22Rv1 (cell line): ENCODE data around the gene CERCAM.

Experiments used
- ZFX ChIP-seq: fragments of 450-650 bp; IDR thresholded peaks from 2 replicates; pipeline ENCODE4 v1.6.1; 2017; ENCODE audit warnings: antibody characterized with exemption, borderline replicate concordance
- TF ChIP-seq, protein P1 (sequence below): fragments of 450-650 bp; IDR thresholded peaks from 2 replicates; pipeline ENCODE4 v1.5.1; 2017; ENCODE audit warnings: mild to moderate bottlenecking

DNA sequence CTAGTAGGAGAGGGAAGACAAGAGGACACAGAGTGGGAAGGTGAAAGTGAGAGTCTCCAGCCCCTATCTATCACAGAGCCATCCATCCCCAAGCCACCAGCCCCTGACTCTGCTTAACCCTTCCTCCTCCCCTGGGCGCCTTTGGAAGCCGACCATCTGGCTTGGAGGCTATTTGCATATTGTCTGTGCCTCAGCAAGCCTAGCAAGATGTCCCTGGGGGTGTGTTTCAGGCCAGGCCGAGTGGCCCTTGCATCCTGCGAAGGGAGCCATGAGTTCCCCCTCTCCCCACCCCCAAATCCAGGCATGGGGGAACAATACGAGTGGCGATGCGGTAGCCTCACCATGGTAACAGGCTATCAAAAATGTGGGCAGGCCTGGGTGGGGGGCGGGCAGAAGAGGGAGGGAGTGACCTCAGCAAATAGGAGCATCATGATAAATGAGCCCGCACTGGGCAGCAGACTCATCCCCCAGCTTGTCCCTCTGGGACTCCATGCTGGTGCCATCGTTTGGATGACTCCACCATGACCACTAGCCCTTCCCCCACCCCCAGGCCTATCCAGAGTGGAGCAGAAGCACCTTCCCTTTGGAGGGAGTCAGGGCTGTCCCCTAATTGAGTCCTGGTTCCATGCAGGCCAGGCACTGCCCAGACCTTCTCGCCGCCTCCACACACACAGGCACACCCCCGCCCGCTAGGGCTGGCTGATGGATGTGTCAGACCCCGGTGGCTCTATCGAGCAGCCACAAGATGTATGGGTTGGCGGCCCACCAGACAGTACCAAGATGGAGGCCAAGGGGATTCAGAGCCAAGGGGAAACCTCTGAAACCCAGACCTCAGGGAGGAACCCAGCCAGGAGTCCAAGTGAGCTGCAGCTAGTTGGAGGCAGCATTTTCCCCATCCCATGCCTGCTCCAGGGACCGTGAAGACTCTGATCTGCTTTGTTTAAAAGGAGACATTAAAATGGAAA lies 34.9 kb upstream of the CERCAM start:
- TF ChIP-seq, protein P1, sequence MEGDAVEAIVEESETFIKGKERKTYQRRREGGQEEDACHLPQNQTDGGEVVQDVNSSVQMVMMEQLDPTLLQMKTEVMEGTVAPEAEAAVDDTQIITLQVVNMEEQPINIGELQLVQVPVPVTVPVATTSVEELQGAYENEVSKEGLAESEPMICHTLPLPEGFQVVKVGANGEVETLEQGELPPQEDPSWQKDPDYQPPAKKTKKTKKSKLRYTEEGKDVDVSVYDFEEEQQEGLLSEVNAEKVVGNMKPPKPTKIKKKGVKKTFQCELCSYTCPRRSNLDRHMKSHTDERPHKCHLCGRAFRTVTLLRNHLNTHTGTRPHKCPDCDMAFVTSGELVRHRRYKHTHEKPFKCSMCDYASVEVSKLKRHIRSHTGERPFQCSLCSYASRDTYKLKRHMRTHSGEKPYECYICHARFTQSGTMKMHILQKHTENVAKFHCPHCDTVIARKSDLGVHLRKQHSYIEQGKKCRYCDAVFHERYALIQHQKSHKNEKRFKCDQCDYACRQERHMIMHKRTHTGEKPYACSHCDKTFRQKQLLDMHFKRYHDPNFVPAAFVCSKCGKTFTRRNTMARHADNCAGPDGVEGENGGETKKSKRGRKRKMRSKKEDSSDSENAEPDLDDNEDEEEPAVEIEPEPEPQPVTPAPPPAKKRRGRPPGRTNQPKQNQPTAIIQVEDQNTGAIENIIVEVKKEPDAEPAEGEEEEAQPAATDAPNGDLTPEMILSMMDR = no peak
- TF ChIP-seq ZFX = no peak
